KG1 (cell line): ENCODE results near the gene TMEM171.

Experiments used
- DNase-seq: peaks from one replicate; lab custom pipeline; 2025; lab: John Stamatoyannopoulos, UW

Gene TMEM171

GRCh38 chr5:73120222-73121118 lies at the start of gene TMEM171:
TSS of gene TMEM171 (plus strand) at chr5:73120575. CDS start at chr5:73123374, 2,799 bp downstream.
- no peak for DNase-seq

- DNase-seq, result no peak
Measured at GRCh38 chr5:73081093-73081492, 39.3 kb upstream of the TMEM171 start.

GRCh38 chr5:73088026-73088425 lies 32.3 kb upstream of the TMEM171 start:
- no peak for DNase-seq

GRCh38 chr5:73093943-73094342 lies 26.4 kb upstream of the TMEM171 start:
- no peak for DNase-seq

GRCh38 chr5:73094415-73094814 lies 26.0 kb upstream of the TMEM171 start:
- DNase-seq, result no peak

- DNase-seq, result no peak
Measured at GRCh38 chr5:73095564-73096238, 24.7 kb upstream of the TMEM171 start.

GRCh38 chr5:73096239-73096575 lies 24.2 kb upstream of the TMEM171 start:
- no peak for DNase-seq

GRCh38 chr5:73097740-73098139 lies 22.6 kb upstream of the TMEM171 start:
- no peak for DNase-seq

GRCh38 chr5:73100109-73100508 lies 20.3 kb upstream of the TMEM171 start:
- no peak for DNase-seq

- DNase-seq, result no peak
Measured at GRCh38 chr5:73103870-73104299, 16.5 kb upstream of the TMEM171 start.

- no peak for DNase-seq
Measured at GRCh38 chr5:73104326-73104725, 16.0 kb upstream of the TMEM171 start.

GRCh38 chr5:73106335-73106734 lies 14.0 kb upstream of the TMEM171 start:
- no peak for DNase-seq

- no peak for DNase-seq
Measured at GRCh38 chr5:73110190-73110589, 10.2 kb upstream of the TMEM171 start.

- DNase-seq, result no peak
Measured at GRCh38 chr5:73111536-73111935, 8.8 kb upstream of the TMEM171 start.

- no peak for DNase-seq
Measured at GRCh38 chr5:73112359-73112758, 8.0 kb upstream of the TMEM171 start.

GRCh38 chr5:73114044-73114688 lies 6.2 kb upstream of the TMEM171 start:
- no peak for DNase-seq

GRCh38 chr5:73115399-73116051 lies 4.8 kb upstream of the TMEM171 start:
- no peak for DNase-seq

GRCh38 chr5:73116506-73116905 lies 3.9 kb upstream of the TMEM171 start:
- no peak for DNase-seq

- DNase-seq, result no peak
Measured at GRCh38 chr5:73117088-73117740, 3.2 kb upstream of the TMEM171 start.

GRCh38 chr5:73118391-73118973 lies 1.9 kb upstream of the TMEM171 start:
- DNase-seq, result no peak

GRCh38 chr5:73119451-73120157 lies 771 bp upstream of the TMEM171 start:
- DNase-seq, result no peak
